ENCODE results near the gene GLP1R. TPM values are rescaled to one million over a fixed set of nuclear protein-coding genes. Genes with fewer than 3 reads are reported as not detected.

Gene GLP1R
- total RNA-seq, 4 donors from 2014 or later: not detected

DNA sequence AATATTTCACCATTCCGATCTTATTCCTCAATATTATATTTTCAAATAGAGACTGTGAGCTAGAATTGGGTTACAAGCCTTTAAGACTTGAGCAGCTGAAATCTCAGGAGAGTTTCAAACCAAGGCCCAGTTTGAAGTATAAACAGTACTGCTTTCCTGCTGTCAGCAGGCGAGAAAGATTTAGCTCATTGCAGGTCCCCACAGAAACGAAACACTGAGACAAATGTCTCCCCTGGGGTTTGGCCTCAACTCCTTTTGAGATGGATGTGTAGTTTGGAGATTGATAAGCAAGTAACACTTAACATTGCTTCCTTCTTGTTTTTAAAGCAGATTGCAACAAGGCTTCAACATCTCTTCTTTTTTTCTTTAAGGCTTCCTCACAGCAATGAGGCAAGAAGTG lies 22.4 kb upstream of the GLP1R start:
- DNase-seq (ENCODE audit: extremely low spot score): no peak
- Histone ChIP-seq H3K27me3 (peaks cover 0 to 17% (median 0%) of the 10 kb centered on the region in 4 donors), H3K4me3 (no peak overlapping the region), H3K36me3 (no peaks in the 10 kb centered on the region), H3K9me3 (no peaks in the 10 kb centered on the region), H3K4me1 (no peaks in the 10 kb centered on the region), H3K27ac (replicated peaks in 1 of 4) (no peak overlapping the region)
- WGBS: 49% methylated on average over 3 of the region's 3 CpGs
- no peak for TF ChIP-seq POLR2A (IDR thresholded peaks at IDR 0.05; ENCODE audit: low read depth)
- TF ChIP-seq POLR2AphosphoS5 (IDR thresholded peaks at IDR 0.05): no peak
- TF ChIP-seq, protein P1, sequence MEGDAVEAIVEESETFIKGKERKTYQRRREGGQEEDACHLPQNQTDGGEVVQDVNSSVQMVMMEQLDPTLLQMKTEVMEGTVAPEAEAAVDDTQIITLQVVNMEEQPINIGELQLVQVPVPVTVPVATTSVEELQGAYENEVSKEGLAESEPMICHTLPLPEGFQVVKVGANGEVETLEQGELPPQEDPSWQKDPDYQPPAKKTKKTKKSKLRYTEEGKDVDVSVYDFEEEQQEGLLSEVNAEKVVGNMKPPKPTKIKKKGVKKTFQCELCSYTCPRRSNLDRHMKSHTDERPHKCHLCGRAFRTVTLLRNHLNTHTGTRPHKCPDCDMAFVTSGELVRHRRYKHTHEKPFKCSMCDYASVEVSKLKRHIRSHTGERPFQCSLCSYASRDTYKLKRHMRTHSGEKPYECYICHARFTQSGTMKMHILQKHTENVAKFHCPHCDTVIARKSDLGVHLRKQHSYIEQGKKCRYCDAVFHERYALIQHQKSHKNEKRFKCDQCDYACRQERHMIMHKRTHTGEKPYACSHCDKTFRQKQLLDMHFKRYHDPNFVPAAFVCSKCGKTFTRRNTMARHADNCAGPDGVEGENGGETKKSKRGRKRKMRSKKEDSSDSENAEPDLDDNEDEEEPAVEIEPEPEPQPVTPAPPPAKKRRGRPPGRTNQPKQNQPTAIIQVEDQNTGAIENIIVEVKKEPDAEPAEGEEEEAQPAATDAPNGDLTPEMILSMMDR (IDR thresholded peaks at IDR 0.05): no peak
- no peak for TF ChIP-seq EP300 (IDR thresholded peaks at IDR 0.05)
- intact Hi-C loops (cut with DNase I): no loop called here

GRCh38 chr6:39029156-39030011 lies 19.2 kb upstream of the GLP1R start:
- H3K27ac ChIP-seq (replicated peaks in 1 of 4): no peak overlapping the region
- H3K36me3 ChIP-seq: no peaks in the 10 kb centered on the region
- intact Hi-C loops (cut with DNase I): no loop called here
- H3K4me3 ChIP-seq: no peak overlapping the region
- H3K4me1 ChIP-seq: no peaks in the 10 kb centered on the region
- H3K9me3 ChIP-seq: no peaks in the 10 kb centered on the region
- DNase-seq (ENCODE audit: extremely low spot score): no peak
- peaks cover 0 to 31% (median 0%) of the 10 kb centered on the region in 4 donors for H3K27me3 ChIP-seq
- TF ChIP-seq POLR2A (IDR thresholded peaks at IDR 0.05; ENCODE audit: low read depth): no peak
- TF ChIP-seq, protein P1 (IDR thresholded peaks at IDR 0.05): peak in 2 of 3 experiments; percentile 20 to 44
- 79% methylated on average over 12 of the region's 13 CpGs for WGBS

DNA sequence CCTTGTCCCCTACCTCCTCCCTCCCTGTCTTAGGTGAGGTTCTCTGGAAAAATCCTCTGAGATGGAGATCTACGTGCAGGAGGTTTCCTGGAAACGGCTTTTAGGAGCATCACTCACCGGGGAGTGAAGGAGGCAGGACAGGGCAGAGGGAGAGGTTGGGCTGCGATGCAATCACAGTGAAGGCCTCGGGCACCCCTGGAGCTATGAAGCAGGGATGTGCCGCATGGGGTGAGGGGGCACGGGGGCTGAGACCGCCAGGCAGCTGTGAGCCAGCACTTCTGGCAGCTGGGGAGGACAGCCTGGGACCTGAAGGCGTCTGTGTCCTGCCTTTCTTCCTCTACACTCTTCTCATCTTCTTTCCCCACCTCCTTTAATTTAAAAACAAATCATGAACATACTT lies 12.9 kb upstream of the GLP1R start:
- Histone ChIP-seq H3K27ac (replicated peaks in 1 of 4) (no peak overlapping the region), H3K36me3 (no peaks in the 10 kb centered on the region), H3K4me1 (no peaks in the 10 kb centered on the region), H3K4me3 (no peak overlapping the region), H3K9me3 (no peaks in the 10 kb centered on the region), H3K27me3 (peaks cover 0 to 67% (median 3%) of the 10 kb centered on the region in 4 donors)
- intact Hi-C loops (cut with DNase I): no loop called here
- no peak for DNase-seq (ENCODE audit: extremely low spot score)
- TF ChIP-seq POLR2AphosphoS5 (IDR thresholded peaks at IDR 0.05): no peak
- TF ChIP-seq, protein P1 (IDR thresholded peaks at IDR 0.05): no peak
- no peak for TF ChIP-seq EP300 (IDR thresholded peaks at IDR 0.05)
- no peak for TF ChIP-seq POLR2A (IDR thresholded peaks at IDR 0.05; ENCODE audit: low read depth)
- 45% methylated on average over 9 of the region's 9 CpGs for WGBS

DNA sequence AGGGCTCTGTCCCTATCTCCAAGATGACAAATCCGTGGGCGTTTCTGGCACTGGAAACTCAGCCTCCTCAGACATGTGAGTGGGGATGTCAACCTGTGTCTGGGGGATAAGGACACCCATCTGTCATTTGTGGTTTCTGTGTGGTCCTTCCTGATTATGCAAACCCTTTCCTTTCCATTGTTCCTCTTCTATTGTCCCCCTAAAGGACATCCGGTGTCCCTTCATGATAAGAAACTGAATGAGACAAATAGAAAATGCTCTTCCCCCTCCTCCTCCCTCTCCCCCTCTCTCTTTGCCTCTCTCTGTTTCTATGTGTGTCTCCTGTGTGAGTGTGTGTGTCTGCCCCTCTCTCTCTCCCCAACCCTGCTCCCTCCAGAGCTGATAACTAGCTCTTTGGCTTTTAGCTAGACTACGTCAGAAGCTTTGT lies 11.5 kb upstream of the GLP1R start:
- H3K27ac ChIP-seq (replicated peaks in 1 of 4): no peak overlapping the region
- WGBS: 47% methylated on average over 4 of the region's 4 CpGs
- TF ChIP-seq, protein P1 (IDR thresholded peaks at IDR 0.05): no peak
- TF ChIP-seq POLR2A (IDR thresholded peaks at IDR 0.05; ENCODE audit: low read depth): no peak
- no peak for TF ChIP-seq EP300 (IDR thresholded peaks at IDR 0.05)
- TF ChIP-seq POLR2AphosphoS5 (IDR thresholded peaks at IDR 0.05): no peak
- intact Hi-C loops (cut with DNase I): no loop called here
- no peak for DNase-seq (ENCODE audit: extremely low spot score)
- no peak overlapping the region for H3K4me3 ChIP-seq
- H3K36me3 ChIP-seq: no peaks in the 10 kb centered on the region
- H3K4me1 ChIP-seq: no peaks in the 10 kb centered on the region
- no peaks in the 10 kb centered on the region for H3K9me3 ChIP-seq
- peaks cover 0 to 81% (median 3%) of the 10 kb centered on the region in 4 donors for H3K27me3 ChIP-seq

Measured in esophagus muscularis mucosa (tissue), 4 donors.